Activated CD4-positive, alpha-beta T cell treated with anti-CD3 and anti-CD28 coated beads, Interleukin-2, amount 50 U/mL, for 48 hours (primary cell): ENCODE results near the gene PAPPA2.

Experiments used
- DNase-seq, 2 experiments: peaks; one replicate each; pipeline ENCODE4 v3.0.0-alpha.2; 2020

Gene PAPPA2

GRCh38 chr1:176869577-176869976, 406.6 kb downstream of the PAPPA2 start:
- no peak for DNase-seq

GRCh38 chr1:176876966-176877515, 414.1 kb downstream of the PAPPA2 start:
- DNase-seq, result no peak

DNA sequence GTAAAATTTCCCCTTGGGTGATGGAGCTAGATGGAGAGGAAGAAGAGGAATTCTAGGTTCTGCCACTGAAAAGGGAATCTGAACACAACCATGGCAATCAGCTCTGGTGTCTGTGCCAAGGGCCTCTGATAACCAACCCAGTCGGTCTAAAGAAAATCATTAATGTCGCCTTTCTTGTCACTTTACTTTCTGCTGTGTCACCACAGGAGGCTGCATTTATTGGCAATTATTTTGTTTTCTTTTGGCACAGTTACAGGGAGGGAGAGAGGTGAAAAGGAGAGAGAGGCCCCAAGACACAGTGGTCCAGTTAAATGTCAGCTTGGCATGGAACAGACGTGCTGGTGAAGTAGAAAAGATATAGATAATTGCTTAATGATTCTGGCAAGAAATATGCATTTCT, 414.6 kb downstream of the PAPPA2 start:
- no peak for DNase-seq

DNA sequence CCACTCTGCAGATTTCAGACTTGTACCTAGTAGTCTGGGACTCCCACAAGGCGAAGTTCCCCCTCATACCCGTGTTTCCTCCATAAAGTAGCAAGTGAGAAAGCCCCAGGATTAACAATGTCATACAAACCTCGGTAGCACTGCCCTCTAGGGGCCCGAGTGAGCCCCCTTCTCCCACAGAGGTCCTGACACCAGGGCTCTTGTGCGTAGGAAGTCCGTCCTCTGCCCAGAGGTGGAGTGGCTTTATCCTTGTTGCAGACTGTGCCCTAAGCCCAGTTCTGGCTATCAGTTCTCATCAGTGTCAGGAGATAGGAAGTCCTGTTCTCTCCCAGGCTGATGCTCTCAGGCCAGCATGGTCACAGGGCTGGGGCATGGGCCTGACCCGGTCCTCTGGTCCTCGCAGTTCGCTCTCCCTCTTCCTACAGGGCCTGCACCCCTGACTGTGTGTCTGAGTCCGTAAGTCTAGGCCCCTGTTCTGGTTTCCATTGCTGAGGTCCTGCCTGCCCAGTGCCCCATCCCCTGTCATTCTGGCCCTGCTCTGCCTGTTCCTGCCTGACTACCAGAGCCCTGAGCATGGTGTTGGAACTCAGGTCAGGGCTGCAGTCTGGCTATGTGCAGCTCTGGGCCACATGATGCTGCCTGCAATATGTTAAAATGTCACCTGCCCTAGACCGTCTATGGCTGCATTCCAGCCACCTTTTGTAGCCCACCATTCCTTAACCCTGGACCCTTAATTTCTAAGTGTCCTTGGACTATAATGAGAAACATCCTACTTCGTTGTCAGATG, 416.0 kb downstream of the PAPPA2 start:
- no peak for DNase-seq

- no peak for DNase-seq
These were observed 417.0 kb downstream of the PAPPA2 start for GRCh38 chr1:176879784-176880620.

DNA sequence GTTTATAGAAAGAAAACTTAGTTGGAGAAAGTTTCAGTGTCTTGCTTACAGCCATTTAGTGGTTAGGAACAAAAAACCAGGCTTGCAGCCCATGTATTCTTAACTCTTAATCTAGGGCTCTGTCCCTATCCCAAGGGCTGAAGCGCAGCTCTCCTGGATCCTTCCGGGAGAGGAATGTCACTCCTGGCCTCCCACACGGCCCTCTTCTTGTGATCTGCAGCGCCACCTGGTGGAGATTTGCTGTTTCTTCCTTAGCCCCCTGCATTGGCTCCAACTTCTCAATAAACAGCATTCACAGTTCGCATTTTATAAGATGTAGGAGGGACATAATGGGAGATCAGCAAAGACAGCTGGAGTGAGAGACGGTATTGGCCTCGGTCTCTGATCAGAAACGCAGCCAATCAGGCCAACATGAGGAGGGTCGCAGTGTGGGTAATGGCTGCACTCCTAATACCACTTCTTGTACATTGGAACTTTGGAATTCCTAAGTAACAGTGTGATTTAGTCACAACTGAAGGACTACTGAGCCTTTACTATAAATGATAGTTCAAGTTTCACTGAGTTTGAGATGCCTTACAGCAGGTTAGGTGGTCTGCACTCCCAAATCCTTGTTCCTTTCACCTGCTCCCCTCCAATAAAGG, 418.1 kb downstream of the PAPPA2 start:
- peak; percentile 53 to 64 for DNase-seq

DNA sequence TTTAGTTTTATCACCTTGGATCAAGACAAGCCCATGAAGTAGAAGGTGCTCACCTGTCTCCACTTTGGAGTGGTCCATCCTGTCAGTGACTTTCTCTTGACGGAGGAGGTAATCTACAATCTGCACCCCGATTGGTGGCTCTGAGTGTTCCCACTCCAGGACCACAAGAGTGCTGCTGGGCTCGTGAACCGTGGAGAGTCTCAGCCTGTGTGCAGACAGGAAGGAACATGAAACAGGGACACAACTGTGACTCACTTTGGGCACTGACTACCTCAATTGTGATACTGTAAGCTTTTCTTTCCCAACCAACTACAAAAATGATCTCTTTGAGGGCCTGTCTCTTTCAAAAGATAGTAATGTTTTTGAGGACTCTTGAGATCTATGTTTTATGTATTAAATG, 421.3 kb downstream of the PAPPA2 start:
- DNase-seq, result no peak

DNA sequence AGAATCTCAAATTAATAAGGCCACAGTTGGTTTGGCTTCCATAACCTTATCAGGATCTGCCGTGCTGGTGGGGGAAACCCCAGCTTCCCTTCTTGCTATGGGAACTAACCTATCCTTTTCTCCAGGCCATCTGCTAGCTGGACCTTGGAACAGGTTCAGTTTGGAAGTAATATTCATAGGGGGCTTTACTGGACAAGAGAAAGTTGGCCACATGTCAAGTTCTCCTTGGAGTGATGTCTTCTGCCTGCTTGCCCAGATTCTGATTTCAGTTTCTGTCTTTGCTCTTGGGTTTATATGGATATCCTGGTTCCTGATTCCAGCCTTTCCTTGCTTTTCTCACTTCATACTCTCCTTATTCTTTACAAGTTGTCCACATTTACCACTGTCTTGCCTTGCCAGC, 421.9 kb downstream of the PAPPA2 start:
- DNase-seq, result no peak

DNA sequence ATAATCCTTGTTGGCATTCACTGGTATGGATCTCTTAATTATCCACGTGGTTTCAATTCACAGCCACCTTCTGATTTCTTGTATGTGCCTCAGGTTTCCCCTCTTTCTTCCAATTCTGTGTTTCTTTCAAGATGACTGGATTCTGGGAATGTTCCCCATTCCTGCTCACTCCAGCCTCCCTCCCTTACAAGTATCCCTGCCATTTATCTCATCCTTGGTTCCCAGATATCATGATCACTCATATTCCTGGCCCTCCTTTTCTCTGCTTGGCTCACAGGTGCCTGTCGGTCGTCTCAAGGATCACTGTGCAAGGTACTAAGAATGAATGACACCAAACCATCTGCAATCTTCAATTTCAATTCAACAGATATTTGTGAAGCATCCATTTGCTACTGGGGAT, 422.4 kb downstream of the PAPPA2 start:
- no peak for DNase-seq

DNA sequence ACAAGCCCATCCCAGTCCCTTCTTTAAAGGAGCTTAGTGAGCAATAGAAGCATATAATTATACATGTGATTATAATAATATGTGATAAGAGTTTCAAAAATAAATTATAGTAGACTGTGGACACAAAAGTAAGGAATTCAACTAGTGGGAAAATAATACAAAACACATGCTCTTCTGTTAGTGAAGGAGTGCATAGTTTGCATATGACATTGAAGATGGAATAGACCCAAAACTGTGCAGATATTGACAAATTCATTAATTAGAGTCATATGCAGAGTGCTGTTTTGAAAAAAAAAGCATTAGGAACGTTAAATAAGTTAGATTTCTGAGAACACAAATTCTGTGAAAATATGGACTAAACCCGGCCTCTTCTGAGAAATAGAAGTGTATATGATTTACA, 422.8 kb downstream of the PAPPA2 start:
- no peak for DNase-seq

DNA sequence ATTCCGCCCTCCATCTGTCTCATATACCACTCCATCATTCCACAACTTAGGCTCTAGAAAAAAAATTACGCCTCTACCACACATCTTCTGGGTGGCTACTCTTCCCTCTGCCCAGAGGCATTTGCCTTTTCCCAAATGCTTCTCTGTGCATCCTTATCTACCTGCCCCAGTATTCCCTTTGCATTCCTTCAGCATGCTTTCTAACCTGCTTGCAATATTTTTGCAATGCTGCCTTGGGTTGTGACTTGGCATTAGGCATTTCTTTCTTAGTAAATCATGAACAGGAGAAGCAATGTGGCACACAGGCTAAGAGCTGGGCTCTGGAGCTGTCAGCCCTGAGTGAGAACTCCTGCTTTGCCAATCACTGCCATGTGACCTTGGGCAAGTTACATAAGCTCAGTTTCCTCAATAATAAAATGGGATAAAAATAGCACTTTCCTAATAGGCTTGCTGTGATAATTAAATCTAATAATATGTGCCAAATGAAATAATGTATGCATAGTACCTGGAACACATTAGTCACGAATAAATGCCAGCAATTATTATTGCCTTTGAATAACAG, 425.6 kb downstream of the PAPPA2 start:
- DNase-seq, result no peak

GRCh38 chr1:176893625-176894352, 430.8 kb downstream of the PAPPA2 start:
- no peak for DNase-seq

DNA sequence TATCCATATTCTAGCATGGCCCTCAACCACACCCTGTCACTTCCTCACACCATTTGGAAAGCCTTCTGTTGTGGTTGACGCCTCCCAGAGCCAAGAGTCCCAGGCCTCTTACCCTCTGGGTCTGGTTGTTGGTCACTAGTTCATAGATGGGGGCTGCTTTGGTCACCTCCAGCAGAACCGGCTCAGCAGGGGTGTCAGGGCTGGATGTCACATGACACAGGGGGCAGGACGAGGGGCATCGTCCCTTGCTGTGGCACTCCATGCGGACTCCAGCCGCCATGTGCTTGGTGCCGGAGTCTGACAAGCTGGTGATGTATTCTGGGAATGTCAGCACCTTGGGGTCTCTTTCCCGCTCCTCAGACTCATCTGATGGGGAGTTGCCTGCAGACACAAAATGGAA, 431.5 kb downstream of the PAPPA2 start:
- no peak for DNase-seq
